Activated CD4-positive, alpha-beta memory T cell treated with anti-CD3 and anti-CD28 coated beads for 36 hours (primary cell): ENCODE data around the gene DCANP1. TPM values are rescaled to one million over a fixed set of nuclear protein-coding genes. Genes with fewer than 3 reads are reported as not detected.

Source experiments
- CTCF ChIA-PET: fragments of 350-600 bp; sonication (Branson Sonifier 250); formaldehyde crosslinking; loops from one replicate; lab custom pipeline; 2021; ENCODE audit warnings: antibody characterized with exemption, inconsistent platforms; lab: Charles Lee
- POLR2A ChIA-PET: fragments of 350-600 bp; sonication (Branson Sonifier 250); formaldehyde crosslinking; loops from one replicate; lab custom pipeline; 2021; ENCODE audit warnings: antibody characterized with exemption; lab: Charles Lee
- DNase-seq: peaks from one replicate; pipeline ENCODE4 v3.0.0-alpha.2; 2020
- H3K27ac Mint-ChIP-seq: one replicate; pipeline ENCODE4 v1.8.0; 2021; ENCODE audit warnings: mixed read lengths
- H3K27me3 Mint-ChIP-seq: one replicate; pipeline ENCODE4 v1.8.0; 2021; ENCODE audit warnings: mixed read lengths
- H3K36me3 Mint-ChIP-seq: one replicate; pipeline ENCODE4 v1.8.0; 2021; ENCODE audit warnings: mixed read lengths
- H3K4me1 Mint-ChIP-seq: one replicate; pipeline ENCODE4 v1.8.0; 2021; ENCODE audit warnings: low read depth, mixed read lengths
- H3K4me3 Mint-ChIP-seq: one replicate; pipeline ENCODE4 v1.8.0; 2021; ENCODE audit warnings: mild to moderate bottlenecking, mixed read lengths
- H3K9me3 Mint-ChIP-seq: one replicate; pipeline ENCODE4 v1.8.0; 2021; ENCODE audit warnings: mixed read lengths
- intact Hi-C: fragments of 100-400 bp; cut with micrococcal nuclease; formaldehyde crosslinking; loops from one replicate; pipeline ENCODE4 v1.15.1; 2023
- total RNA-seq, 2 experiments: library from RNA; stranded (reverse); gene quantifications; one replicate each; pipeline ENCODE4 v1.2.3, GENCODE V29; 2021

Gene DCANP1
- total RNA-seq, 2 experiments from 2014 or later = not detected

DNA sequence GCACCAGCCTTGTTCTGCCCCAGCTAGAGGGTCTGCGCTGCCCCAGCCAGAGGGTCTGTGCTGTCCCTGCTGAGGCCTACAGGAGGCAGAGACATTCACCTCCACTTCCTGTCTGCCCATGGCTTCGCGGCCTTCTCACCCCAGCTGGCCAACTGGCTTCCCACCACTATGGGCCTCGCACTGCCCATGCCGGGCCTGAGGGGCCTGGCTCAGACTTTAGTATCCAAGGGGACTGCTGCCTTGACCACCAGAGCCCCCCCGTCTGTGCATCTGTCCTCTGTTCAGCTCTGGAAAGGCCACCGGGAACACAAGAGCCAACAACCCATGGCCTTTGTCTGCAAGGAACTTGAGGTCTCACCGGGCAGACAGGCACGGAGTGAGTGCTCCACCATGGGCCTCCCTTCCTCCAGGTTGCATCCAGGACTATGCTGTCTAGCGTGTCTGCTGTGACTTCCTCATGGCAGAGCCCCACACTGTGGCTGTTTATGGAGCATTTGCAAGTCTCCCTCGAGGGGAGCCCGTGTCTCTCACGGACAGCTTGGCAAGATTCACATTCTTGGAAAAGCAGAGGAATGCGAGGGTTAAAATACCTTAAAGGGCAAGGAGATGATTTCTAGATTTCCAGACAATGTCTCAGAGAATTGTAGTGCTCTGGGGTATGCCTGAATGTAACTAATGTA is 1.7 kb downstream of the DCANP1 start:
- Mint-ChIP-seq H3K36me3 (no peaks in the 10 kb centered on the region), H3K27me3 (peaks cover 4% of the 10 kb centered on the region), H3K4me1 (no peaks in the 10 kb centered on the region), H3K9me3 (no peaks in the 10 kb centered on the region), H3K27ac (no peak overlapping the region), H3K4me3 (no peak overlapping the region)
- CTCF ChIA-PET = interaction anchor here (0.6 to 2.4 kb wide), 5 partner anchors 10 to 123 kb away, joined by 3 to 8 read pairs (median 5); no protein-coding TSS in a partner anchor
- no peak for DNase-seq
- intact Hi-C loops = no loop called here
- POLR2A ChIA-PET = no interaction called here

DNA sequence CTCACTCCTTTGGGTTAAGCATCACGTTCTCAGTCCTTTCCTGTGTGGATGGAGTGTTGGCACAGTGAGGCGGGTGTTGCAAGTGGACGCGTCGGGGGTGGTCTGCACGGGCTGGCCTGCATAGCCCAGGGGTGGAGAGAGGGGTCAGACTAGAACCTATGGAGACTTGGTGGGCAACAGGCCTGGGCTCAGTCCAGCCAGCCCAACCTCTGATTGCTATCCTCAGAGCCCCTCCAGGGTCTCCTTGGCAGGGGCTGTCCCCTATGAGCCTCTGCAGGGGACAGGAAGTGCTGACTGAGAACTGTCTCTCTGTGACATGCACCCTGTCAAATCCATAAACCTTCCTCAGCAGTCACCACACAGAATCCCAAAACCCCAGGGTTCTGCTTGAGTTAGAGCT is 2.3 kb downstream of the DCANP1 start:
- POLR2A ChIA-PET = no interaction called here
- no peaks in the 10 kb centered on the region for H3K4me1 Mint-ChIP-seq

DNA sequence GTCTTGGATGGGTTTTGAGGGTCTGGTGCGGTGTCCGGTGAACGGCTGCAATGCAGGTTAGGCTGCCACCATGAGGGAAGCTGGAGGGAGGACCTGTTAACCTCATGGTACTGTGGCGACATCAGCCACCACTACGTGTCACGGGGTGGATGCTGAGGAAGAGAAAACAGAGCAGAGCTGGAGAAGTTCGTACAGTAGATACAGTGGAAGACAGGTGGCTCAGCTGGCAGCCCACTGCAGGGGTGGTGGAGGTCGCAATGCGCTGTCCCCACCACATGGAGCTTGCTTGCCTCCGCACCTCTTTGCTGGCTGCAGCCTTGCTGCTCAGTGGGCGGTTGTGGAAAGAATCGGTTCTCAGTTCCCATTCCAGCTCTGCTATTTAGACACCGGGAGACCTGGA is 2.8 kb downstream of the DCANP1 start:
- no peak for DNase-seq
- Mint-ChIP-seq H3K36me3 (no peaks in the 10 kb centered on the region), H3K27ac (no peak overlapping the region), H3K4me3 (no peak overlapping the region), H3K27me3 (peaks cover 4% of the 10 kb centered on the region), H3K9me3 (no peaks in the 10 kb centered on the region), H3K4me1 (no peaks in the 10 kb centered on the region)
- ChIA-PET POLR2A (no interaction called here), CTCF (interaction anchor here (1.1 kb wide), 1 partner anchor 13 kb away, joined by 5 read pairs; no protein-coding TSS in a partner anchor)
- intact Hi-C loops = no loop called here

More for the DNA sequence above, 2.3 kb downstream of the DCANP1 start:
- intact Hi-C loops = no loop called here
- H3K27me3 Mint-ChIP-seq = peaks cover 4% of the 10 kb centered on the region
- H3K27ac Mint-ChIP-seq = no peak overlapping the region
- H3K36me3 Mint-ChIP-seq = no peaks in the 10 kb centered on the region
- no peaks in the 10 kb centered on the region for H3K9me3 Mint-ChIP-seq
- H3K4me3 Mint-ChIP-seq = no peak overlapping the region
- DNase-seq = no peak
- CTCF ChIA-PET = interaction anchor here (0.6 to 2.4 kb wide), 3 partner anchors 10 to 18 kb away, joined by 3 to 8 read pairs (median 5); no protein-coding TSS in a partner anchor

DNA sequence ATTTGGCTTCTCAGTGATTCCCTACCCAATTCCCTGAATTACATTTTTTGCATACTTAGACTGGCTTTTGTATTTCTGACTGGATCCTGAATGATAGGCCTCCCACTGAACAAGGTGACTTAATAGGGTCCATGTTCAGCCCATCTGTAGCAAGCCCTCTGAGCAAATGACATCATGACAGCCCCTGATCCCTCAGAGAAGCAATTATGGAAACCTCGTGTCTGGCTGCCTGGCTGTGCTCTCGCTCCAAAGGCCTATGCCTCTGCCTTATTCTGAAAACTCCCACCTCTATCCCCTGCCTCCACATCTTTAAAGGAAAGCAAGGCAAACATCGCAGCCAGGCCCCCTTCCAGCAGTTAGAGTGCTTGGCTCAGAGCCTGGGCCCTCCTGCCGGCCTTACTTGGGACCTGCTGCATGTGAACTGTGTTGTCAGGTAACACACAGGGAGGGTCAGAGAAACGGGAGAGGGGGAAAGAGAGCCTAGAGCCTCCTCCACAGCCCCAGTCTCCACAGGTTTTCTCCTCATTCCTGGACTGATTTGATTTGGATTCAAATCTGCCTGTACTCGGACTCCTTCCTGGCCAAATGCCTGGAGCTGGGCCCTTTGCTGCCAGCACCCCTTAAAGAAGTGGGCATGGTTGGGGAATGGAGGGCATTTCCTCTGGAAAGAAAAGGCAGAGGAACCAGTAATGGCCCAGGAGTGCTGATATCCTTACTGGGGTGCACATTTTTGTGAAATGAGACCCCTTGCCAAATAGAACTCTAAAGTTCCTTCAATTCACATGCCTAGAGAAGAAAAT is 3.8 kb downstream of the DCANP1 start:
- Mint-ChIP-seq H3K27me3 (peaks cover 4% of the 10 kb centered on the region), H3K4me1 (no peaks in the 10 kb centered on the region), H3K4me3 (no peak overlapping the region), H3K36me3 (no peaks in the 10 kb centered on the region), H3K9me3 (no peaks in the 10 kb centered on the region), H3K27ac (no peak overlapping the region)
- ChIA-PET POLR2A (no interaction called here), CTCF (no interaction called here)
- no peak for DNase-seq
- intact Hi-C loops = no loop called here

- intact Hi-C loops = no loop called here
- H3K4me1 Mint-ChIP-seq = no peaks in the 10 kb centered on the region
- DNase-seq = no peak
- ChIA-PET CTCF (interaction anchor here (1.6 kb wide), 1 partner anchor 15 kb away, joined by 5 read pairs; no protein-coding TSS in a partner anchor), POLR2A (no interaction called here)
- H3K4me3 Mint-ChIP-seq = no peak overlapping the region
- H3K9me3 Mint-ChIP-seq = no peaks in the 10 kb centered on the region
- H3K27ac Mint-ChIP-seq = no peak overlapping the region
- peaks cover 5% of the 10 kb centered on the region for H3K27me3 Mint-ChIP-seq
- H3K36me3 Mint-ChIP-seq = no peaks in the 10 kb centered on the region
Measured at GRCh38 chr5:135442431-135443160, 4.6 kb downstream of the DCANP1 start.

DNA sequence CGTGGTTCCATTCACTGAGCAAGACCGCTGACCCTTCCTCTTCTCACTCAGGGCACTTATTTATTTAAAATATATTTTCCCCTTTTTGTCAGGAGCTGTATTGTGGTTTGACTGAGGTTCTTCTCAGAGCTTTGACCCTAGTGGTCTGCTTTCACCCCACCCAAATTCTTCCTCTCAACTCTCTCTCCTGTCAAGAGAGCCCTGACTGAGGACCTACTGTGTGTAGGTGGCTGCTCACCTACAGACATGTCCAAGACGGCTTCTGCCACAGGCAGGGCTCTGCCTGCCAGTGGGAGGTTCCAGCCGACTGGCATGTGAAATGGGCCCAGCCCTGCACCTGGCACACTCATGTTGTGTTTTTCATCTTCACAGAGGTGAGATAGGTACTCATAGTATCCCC is 5.2 kb downstream of the DCANP1 start:
- Mint-ChIP-seq H3K4me1 (no peaks in the 10 kb centered on the region), H3K9me3 (no peaks in the 10 kb centered on the region), H3K4me3 (no peak overlapping the region), H3K27me3 (peaks cover 3% of the 10 kb centered on the region), H3K27ac (no peak overlapping the region), H3K36me3 (no peaks in the 10 kb centered on the region)
- DNase-seq = no peak
- intact Hi-C loops = no loop called here
- POLR2A ChIA-PET = no interaction called here
- CTCF ChIA-PET = interaction anchor here (1.6 kb wide), 1 partner anchor 16 kb away, joined by 5 read pairs; no protein-coding TSS in a partner anchor

DNA sequence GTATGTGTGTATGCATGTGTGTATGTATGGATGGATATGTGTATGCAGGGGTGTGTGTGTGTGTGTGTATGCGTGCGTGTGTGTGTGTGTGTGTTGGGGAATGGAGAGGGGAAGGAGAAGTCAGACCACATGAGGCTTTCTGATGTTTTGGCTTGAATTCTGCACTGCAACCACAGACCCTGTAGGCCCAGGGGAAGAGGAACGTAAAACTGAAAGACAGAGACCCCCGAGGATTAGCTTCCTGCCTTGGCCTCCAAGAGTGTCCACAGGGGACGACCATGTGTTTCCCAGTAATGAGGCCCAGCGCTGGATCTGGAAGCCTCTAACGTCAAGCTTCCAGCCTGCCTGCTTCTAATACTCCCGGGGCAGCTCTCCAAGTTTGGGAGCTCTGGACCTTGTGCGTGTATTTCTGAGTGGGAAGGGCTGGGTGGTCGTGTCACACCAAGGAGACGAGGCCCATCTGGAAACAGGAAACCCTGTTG is 5.8 kb downstream of the DCANP1 start:
- Mint-ChIP-seq H3K36me3 (no peaks in the 10 kb centered on the region), H3K4me1 (no peaks in the 10 kb centered on the region), H3K27me3 (peaks cover 3% of the 10 kb centered on the region), H3K4me3 (no peak overlapping the region), H3K9me3 (no peaks in the 10 kb centered on the region), H3K27ac (no peak overlapping the region)
- DNase-seq = no peak
- ChIA-PET CTCF (interaction anchor here (1.6 kb wide), 1 partner anchor 16 kb away, joined by 5 read pairs; no protein-coding TSS in a partner anchor), POLR2A (no interaction called here)
- intact Hi-C loops = no loop called here

- DNase-seq = no peak
- Mint-ChIP-seq H3K27ac (no peak overlapping the region), H3K9me3 (no peaks in the 10 kb centered on the region), H3K4me1 (no peaks in the 10 kb centered on the region), H3K36me3 (no peaks in the 10 kb centered on the region), H3K4me3 (no peak overlapping the region), H3K27me3 (peaks cover 3% of the 10 kb centered on the region)
- POLR2A ChIA-PET = no interaction called here
- intact Hi-C loops = no loop called here
- CTCF ChIA-PET = interaction anchor here (1.6 to 1.7 kb wide), 2 partner anchors 17 to 26 kb away, joined by 5 read pairs; no protein-coding TSS in a partner anchor
Measured at GRCh38 chr5:135440916-135441315, 6.2 kb downstream of the DCANP1 start.

DNA sequence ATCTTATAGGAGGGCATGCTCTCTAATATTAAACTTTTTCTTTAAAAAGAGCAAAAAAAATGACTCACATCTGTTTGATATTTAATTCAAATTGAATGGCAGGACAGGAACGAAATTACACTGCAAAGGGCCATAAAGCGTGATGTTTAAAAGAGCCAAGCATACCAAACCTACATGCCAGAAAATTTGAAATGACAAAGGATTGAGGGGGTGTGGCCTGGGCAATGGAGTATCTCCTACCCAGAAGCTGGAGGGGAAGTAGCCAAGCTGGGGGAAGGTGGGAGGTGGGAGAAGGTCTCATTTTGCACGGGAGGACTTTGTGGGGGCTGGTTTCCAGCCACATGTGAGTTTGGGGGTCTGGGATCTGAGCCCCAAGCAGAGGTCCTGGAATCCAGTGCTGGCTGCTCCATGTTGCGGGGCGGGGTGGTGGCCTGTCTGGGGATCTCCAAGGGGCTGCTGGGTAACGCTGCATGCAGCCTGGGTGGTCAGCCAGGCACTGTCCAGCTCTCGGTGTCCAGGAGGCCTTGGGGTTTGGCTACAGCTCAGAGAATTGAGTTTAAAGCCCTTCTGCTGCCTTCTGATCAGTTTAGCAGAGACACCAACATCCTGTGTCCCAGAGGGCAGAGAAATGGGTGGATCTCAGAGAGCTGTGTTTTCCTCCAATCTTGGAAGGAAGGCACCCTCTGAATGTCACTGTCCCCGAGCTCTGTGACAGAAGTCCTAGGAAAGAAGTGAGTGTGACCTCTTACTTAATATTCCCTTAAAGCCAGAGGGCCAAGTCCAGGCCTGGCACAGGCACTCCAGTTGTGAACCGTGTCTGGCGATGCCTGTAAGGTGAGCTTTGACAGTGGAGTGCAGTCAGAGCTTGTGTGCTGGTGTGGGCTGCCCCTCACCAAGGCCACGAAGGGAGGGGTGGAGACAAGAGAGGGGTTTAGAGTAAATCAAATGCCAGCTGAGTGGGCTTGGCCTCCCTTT is 7.6 kb downstream of the DCANP1 start:
- Mint-ChIP-seq H3K27ac (no peak overlapping the region), H3K4me1 (no peaks in the 10 kb centered on the region), H3K9me3 (no peaks in the 10 kb centered on the region), H3K4me3 (no peak overlapping the region), H3K36me3 (no peaks in the 10 kb centered on the region), H3K27me3 (peaks cover 4% of the 10 kb centered on the region)
- DNase-seq = no peak
- POLR2A ChIA-PET = no interaction called here
- intact Hi-C loops = no loop called here
- CTCF ChIA-PET = interaction anchor here (0.7 to 1.7 kb wide), 4 partner anchors 14 to 53 kb away, joined by 3 to 5 read pairs (median 4); no protein-coding TSS in a partner anchor

- Mint-ChIP-seq H3K4me1 (no peaks in the 10 kb centered on the region), H3K27me3 (peaks cover 4% of the 10 kb centered on the region), H3K27ac (no peak overlapping the region), H3K9me3 (no peaks in the 10 kb centered on the region), H3K4me3 (no peak overlapping the region), H3K36me3 (no peaks in the 10 kb centered on the region)
- POLR2A ChIA-PET = no interaction called here
- CTCF ChIA-PET = interaction anchor here (0.8 to 1.2 kb wide), 2 partner anchors 13 to 18 kb away, joined by 4 to 5 read pairs; no protein-coding TSS in a partner anchor
- intact Hi-C loops = no loop called here
- DNase-seq = no peak
Measured at GRCh38 chr5:135438636-135439221, 8.4 kb downstream of the DCANP1 start.
